ENCODE data around the gene CNTNAP2. TPM values are rescaled to one million over a fixed set of nuclear protein-coding genes. Genes with fewer than 3 reads are reported as not detected.

CNTNAP2 gene
- total RNA-seq, 2 donors from 2014 or later = 171 to 228 TPM

DNA sequence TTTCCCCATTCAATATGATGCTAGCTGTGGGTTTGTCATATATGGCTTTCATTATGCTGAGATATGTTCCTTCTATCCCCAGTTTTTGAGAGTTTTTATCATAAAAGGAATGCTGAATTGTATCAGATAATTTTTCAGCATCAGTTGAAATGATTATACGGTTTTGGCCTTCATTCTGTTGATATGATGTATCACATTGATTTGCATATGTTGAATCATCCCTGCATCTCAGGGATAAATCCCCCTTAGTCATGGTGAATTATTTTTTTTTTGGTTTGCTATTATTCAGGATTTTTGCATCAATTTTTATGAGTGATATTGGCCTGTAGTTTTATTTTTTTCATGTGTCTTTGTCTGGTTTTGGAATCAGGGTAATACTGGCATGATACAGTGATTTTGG, 1321.6 kb downstream of the CNTNAP2 start:
- H3K9me3 Mint-ChIP-seq = peaks cover 40% of the 10 kb centered on the region
- Histone ChIP-seq H3K36me3 (ENCODE audit: control insufficient read depth, insufficient read depth, low read length) (no peaks in the 10 kb centered on the region), H3K4me3 (ENCODE audit: low read length) (no peak overlapping the region), H3K4me1 (ENCODE audit: control insufficient read depth, insufficient read depth, low read length) (no peaks in the 10 kb centered on the region), H3K27ac (ENCODE audit: low read depth, low read length) (no peak overlapping the region), H3K9me3 (ENCODE audit: control insufficient read depth, low read length) (peaks cover 53% of the 10 kb centered on the region), H3K27me3 (ENCODE audit: control insufficient read depth, insufficient read depth, low read length, poor library complexity, severe bottlenecking) (no peaks in the 10 kb centered on the region), H3K9ac (ENCODE audit: extremely low read depth, low read length, poor library complexity, severe bottlenecking) (no peak overlapping the region)
- no peak overlapping the region for H3K4me3 Mint-ChIP-seq
- H3K27me3 Mint-ChIP-seq (ENCODE audit: insufficient read depth) = peaks cover 88% of the 10 kb centered on the region
- WGBS, 2 experiments (ENCODE audit: insufficient coverage in 1 of 2, insufficient read length in 1 of 2) = 85 to 100% methylated on average over 1 of the region's 1 CpG
- peaks cover 3% of the 10 kb centered on the region for H3K36me3 Mint-ChIP-seq (ENCODE audit: low read depth)
- no peak for DNase-seq
- TF ChIP-seq, protein P1, sequence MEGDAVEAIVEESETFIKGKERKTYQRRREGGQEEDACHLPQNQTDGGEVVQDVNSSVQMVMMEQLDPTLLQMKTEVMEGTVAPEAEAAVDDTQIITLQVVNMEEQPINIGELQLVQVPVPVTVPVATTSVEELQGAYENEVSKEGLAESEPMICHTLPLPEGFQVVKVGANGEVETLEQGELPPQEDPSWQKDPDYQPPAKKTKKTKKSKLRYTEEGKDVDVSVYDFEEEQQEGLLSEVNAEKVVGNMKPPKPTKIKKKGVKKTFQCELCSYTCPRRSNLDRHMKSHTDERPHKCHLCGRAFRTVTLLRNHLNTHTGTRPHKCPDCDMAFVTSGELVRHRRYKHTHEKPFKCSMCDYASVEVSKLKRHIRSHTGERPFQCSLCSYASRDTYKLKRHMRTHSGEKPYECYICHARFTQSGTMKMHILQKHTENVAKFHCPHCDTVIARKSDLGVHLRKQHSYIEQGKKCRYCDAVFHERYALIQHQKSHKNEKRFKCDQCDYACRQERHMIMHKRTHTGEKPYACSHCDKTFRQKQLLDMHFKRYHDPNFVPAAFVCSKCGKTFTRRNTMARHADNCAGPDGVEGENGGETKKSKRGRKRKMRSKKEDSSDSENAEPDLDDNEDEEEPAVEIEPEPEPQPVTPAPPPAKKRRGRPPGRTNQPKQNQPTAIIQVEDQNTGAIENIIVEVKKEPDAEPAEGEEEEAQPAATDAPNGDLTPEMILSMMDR (conservative IDR thresholded peaks at IDR 0.05) = no peak
- H3K27ac Mint-ChIP-seq = no peak overlapping the region
- peaks cover 19% of the 10 kb centered on the region for H3K4me1 Mint-ChIP-seq

GRCh38 chr7:147443942-147444341, 1327.3 kb downstream of the CNTNAP2 start:
- Histone ChIP-seq H3K4me3 (ENCODE audit: low read length) (no peak overlapping the region), H3K4me1 (ENCODE audit: control insufficient read depth, insufficient read depth, low read length) (no peaks in the 10 kb centered on the region), H3K9me3 (ENCODE audit: control insufficient read depth, low read length) (peaks cover 49% of the 10 kb centered on the region), H3K27me3 (ENCODE audit: control insufficient read depth, insufficient read depth, low read length, poor library complexity, severe bottlenecking) (no peaks in the 10 kb centered on the region), H3K9ac (ENCODE audit: extremely low read depth, low read length, poor library complexity, severe bottlenecking) (no peak overlapping the region), H3K36me3 (ENCODE audit: control insufficient read depth, insufficient read depth, low read length) (no peaks in the 10 kb centered on the region), H3K27ac (ENCODE audit: low read depth, low read length) (no peak overlapping the region)
- no peaks in the 10 kb centered on the region for H3K4me1 Mint-ChIP-seq
- DNase-seq = no peak
- H3K27ac Mint-ChIP-seq = no peak overlapping the region
- TF ChIP-seq, protein P1 (conservative IDR thresholded peaks at IDR 0.05) = no peak
- H3K27me3 Mint-ChIP-seq (ENCODE audit: insufficient read depth) = peaks cover 48% of the 10 kb centered on the region
- WGBS, 2 experiments (ENCODE audit: insufficient coverage in 1 of 2, insufficient read length in 1 of 2) = 92 to 100% methylated on average over 1 to 2 of the region's 2 CpGs
- H3K36me3 Mint-ChIP-seq (ENCODE audit: low read depth) = no peaks in the 10 kb centered on the region
- H3K4me3 Mint-ChIP-seq = no peak overlapping the region
- peaks cover 28% of the 10 kb centered on the region for H3K9me3 Mint-ChIP-seq

DNA sequence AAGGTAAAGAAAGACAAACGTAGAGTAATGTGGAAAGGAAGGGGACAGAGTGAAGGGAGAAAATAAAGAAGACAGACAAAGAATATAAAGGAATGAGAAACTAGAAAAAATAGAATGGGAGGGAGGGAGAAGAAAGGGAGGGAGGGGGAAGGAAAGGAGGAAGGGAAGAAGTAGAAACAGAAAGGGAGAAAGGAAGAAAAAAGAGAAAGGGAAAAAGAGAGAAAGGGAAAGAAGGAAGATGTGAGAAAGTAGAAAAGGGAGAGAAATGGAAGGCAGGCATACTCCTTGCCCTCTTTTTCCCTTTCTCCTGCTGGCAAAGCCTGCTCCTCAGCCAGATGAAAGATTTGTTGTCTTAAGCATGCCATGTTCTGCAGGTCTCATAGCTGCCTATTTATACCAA, 1336.2 kb downstream of the CNTNAP2 start:
- Histone ChIP-seq H3K4me3 (ENCODE audit: low read length) (no peak overlapping the region), H3K27ac (ENCODE audit: low read depth, low read length) (no peak overlapping the region), H3K9me3 (ENCODE audit: control insufficient read depth, low read length) (no peaks in the 10 kb centered on the region), H3K36me3 (ENCODE audit: control insufficient read depth, insufficient read depth, low read length) (no peaks in the 10 kb centered on the region), H3K4me1 (ENCODE audit: control insufficient read depth, insufficient read depth, low read length) (no peaks in the 10 kb centered on the region), H3K27me3 (ENCODE audit: control insufficient read depth, insufficient read depth, low read length, poor library complexity, severe bottlenecking) (no peaks in the 10 kb centered on the region), H3K9ac (ENCODE audit: extremely low read depth, low read length, poor library complexity, severe bottlenecking) (no peak overlapping the region)
- no peak overlapping the region for H3K4me3 Mint-ChIP-seq
- no peaks in the 10 kb centered on the region for H3K9me3 Mint-ChIP-seq
- H3K36me3 Mint-ChIP-seq (ENCODE audit: low read depth) = no peaks in the 10 kb centered on the region
- no peak overlapping the region for H3K27ac Mint-ChIP-seq
- no peaks in the 10 kb centered on the region for H3K27me3 Mint-ChIP-seq (ENCODE audit: insufficient read depth)
- H3K4me1 Mint-ChIP-seq = no peaks in the 10 kb centered on the region
- TF ChIP-seq, protein P1 (conservative IDR thresholded peaks at IDR 0.05) = no peak
- 85 to 86% methylated on average over 1 of the region's 1 CpG for WGBS, 2 experiments (ENCODE audit: insufficient coverage in 1 of 2, insufficient read length in 1 of 2)
- no peak for DNase-seq
